ENCODE results near the gene TAAR1.
"Not testable (repeated sequence)": the region's sequence is repeated elsewhere in the genome, so short reads cannot be mapped to it uniquely, and the experiment has no call there.

Gene TAAR1

DNA sequence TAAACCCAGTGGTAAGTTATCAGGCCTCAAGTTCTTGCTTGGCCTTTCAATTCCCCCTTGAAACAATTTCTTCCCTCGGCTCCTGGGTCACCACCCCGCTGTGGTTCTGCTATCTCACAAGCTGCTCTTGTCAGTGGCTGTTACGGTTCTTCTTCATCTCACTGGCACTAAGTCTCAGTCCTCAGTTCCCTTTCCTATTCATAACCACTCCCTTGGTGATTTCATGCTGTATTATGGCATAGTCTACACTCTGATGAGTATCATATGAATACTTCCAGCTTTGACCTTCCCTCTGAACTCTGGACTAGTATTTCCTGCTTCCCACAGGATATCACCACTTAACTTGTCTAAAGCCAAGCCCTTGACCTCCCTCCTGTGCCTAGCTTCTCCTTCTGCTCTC lies 7.9 kb downstream of the TAAR1 start:
- peak; percentile 5 for DNase-seq

DNA sequence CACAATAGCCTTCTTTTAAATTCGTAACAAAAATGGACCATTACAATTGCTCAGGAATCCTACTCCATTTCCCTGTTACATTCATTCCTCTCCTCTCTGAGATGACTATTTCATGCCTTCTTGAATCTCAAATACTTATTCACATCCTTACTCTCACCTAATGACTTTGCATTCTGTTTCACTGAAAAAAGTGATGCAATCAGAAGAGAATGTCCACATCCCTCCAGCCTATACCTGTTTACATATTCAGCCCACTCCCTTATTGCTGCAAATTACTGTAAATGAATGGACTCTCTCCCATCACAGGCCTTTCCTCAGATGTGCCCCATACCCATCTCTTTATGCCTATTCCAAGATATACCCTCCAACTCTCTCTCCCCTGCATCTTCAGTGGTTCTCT lies 8.6 kb downstream of the TAAR1 start:
- no peak for DNase-seq

DNA sequence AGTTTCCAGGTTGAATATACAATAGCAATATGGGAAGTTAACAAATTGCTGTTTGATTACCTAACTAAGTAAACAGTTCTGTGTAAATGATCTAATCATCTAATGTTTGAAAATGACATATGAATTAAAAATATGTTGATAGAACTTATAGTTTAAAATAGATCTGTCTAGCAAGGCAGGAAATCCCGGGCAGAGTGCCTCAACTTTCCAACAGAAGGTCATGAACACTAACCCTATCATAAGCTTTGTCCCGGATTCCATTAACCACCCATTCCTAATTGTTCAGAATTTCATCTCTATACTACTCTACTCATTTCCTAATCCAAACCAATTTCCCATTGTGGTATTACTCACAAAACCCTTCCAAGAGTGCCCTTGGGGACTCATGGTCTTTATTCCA lies 10.2 kb downstream of the TAAR1 start:
- no peak for DNase-seq

DNA sequence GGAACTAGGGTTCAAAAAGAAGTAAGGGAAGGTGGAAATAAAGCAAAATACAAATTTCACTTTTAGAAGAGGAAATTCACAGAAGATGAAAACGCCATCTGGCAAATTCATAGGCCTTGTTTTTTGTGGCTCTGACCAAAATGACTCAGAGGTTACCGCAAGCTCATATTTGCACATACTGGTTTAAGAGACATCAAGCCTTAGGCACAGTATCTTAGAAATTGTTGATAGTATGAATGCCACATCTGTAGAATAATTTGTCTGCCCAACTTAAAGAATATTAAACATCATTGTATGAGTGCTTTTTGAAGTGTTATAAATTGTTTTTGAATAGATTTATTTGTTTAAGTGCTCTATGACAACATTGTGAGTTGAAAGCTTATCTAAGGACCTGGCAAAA lies 10.6 kb downstream of the TAAR1 start:
- DNase-seq = peak; percentile 35

DNA sequence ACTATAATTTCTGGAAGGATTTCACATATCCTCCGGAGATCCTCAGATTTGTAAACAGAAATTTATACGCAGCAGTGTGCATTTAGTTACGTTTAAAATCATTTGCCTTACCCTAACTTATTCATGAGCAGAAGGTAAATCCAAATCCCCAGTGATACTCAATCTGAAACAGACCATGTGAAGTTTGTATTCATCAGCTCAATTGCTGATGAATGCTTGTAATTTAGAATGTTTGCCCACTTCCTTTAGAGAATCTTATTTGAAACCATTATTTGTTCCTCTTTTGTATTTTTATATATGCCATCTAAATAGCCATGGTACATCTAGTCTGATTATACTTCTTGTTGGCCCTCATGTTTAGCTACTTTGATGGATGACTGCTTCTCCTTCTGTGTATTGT lies 15.4 kb downstream of the TAAR1 start:
- no peak for DNase-seq

DNA sequence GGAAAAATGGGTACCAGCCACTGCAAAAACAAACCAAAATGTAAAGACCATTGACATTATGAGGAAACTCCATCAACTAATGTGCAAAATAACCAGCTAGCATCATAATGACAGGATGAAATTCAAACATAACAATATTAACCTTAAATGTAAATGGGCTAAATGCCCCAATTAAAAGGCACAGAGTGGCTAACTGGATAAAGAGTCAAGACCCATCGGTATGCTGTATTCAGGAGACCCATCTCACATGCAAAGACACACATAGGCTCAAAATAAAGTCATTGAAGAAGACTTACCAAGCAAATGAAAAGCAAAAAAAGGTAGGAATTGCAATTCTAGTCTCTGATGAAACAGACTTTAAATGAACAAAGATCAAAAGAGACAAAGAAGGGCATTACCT lies 21.8 kb downstream of the TAAR1 start:
- DNase-seq = not testable (repeated sequence)

DNA sequence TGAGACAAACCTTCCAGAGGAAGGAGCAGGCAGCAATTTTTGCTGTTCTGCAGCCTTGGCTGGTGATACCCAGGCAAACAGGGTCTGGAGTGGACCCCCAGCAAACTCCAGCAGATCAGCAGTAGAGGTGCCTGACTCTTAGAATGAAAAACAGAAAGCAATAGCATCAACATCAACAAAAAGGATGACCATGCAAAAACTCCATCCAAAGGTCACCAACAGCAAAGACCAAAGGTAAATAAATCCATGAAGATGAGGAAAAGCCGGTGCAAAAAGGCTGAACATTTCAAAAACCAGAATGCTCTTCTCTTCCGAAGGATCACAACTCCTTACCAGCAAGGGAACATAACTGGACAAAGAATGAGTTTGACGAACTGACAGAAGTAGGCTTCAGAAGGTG lies 23.1 kb downstream of the TAAR1 start:
- not testable (repeated sequence) for DNase-seq

DNA sequence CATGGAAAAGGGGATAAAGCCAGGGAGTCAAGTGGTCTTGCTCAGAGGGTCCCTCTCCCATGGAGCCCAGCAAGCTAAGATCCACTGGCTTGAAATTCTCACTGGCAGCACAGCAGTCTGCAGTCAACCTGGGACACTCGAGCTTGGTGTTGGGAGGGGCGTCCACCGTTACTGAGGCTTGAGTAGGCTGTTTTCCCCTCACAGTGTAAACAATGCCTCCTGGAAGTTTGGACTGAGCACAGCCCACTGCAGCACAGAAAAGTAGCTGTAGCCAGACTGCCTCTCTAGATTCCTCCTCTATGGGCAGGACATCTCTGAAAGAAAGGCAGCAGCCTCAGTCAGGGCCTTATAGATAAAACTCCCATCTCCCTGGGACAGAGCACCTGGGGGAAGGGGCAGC lies 23.7 kb downstream of the TAAR1 start:
- DNase-seq = not testable (repeated sequence)

DNA sequence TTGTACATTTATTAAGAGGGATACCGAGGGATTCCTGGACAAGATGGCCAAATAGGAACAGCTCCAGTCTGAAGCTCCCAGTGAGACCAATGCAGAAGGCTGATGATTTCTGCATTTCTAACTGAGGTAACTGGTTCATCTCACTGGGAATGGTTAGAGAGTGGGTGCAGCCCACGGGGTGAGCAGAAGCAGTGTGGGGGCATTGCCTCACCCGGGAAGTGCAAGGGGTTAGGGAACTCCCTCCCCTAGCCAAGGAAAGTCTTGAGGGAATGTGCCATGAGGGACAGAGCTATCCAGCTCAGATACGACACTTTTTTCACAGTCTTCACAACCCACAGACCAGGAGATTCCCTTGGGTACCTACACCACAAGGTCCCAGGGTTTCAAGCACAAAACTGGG lies 24.2 kb downstream of the TAAR1 start:
- no peak for DNase-seq

DNA sequence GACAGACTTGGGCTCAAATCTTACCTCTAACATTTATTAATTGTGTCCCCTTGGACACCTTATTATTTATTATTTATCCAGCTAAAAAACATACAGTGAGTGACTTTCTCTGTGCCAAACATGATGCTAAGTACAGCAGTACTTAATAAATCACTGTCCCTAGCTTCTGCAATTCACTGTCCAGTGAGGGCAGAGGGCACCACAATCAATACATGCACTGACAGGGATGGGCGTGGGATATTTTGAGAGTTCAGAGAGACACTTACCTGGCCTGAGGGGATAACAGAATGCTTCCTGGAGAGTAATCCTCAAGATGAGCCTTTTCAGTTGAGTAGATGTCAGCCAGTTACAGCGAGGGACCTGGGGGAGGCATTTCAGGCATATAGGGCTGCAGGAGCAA lies 25.6 kb downstream of the TAAR1 start:
- no peak for DNase-seq

DNA sequence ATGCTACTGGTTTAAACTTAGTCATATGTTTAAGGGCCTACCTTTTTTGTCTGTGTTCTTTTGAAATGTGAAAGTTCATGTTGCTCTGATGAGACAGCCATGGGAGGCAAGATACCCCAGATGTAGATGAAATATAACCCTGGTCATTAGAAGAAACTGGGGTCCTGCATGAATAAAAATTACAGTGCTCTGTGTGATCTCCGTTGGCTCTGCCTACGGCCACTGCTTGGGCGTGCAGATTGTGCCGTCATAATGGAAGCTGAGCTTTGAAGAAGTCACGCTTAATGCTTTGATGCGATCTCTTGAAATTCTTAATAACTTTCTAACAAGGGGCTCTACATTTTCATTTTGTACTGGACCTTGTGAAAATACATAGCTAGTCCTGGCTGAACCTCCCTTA lies 34.8 kb downstream of the TAAR1 start, which contains the start of gene TAAR2:
TSS of gene TAAR2 (minus strand) at position 101 of the 400 bp plus-strand sequence. CDS start at position 101, 0 bp downstream.
- DNase-seq = no peak

DNA sequence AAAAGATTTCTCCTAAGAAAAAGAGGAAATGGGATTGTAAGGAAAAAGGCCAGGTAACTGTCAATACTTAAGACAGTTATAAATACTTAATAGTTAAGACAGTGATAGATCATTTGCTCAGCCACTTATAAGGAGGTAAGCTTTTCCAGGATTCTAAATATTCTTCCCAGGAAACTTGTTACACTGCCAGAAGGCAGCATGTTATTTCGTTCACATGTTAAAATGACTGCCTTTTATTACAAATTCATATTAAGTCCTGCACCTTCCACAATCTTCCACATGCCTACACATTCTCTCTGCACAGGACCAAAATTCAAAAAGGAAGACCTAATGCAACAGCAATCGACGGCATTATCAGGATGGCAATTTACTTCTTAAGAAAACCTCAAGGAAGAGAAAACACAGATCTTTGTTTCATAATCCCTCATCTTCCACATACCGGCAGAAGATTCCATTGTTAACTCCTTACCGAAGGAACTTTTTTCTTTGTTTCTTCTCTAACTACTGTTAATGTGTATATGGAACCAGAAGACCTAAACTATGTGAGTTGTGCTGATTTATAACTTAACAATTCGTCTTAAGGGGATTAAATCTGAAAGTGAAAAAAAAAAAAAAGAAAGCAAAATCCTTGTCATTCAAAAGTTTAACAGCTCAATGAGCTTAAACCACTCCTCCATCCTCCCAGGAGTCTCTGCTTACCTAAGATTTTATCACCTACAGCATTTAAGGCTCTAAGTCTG lies 35.7 kb downstream of the TAAR1 start:
- DNase-seq = no peak

DNA sequence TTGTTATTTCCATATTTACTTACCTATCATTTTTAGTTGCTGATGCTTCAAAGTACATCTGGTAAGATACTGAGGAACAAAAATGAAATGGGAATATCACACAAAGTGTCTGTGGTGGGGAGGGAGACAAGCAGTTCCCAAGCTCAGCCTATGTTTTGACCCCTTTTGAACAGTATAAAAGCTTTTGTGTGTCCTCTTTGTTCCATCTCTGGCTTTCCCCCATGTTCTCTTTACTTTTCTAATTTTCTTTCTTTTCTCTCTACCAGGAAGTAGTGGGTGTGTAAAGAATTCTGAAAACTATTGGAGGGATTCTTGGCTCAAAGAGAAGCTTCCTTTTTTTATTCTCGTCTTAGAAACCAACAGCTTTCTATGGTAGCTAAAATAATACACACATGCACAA lies 42.3 kb downstream of the TAAR1 start:
- DNase-seq = no peak

DNA sequence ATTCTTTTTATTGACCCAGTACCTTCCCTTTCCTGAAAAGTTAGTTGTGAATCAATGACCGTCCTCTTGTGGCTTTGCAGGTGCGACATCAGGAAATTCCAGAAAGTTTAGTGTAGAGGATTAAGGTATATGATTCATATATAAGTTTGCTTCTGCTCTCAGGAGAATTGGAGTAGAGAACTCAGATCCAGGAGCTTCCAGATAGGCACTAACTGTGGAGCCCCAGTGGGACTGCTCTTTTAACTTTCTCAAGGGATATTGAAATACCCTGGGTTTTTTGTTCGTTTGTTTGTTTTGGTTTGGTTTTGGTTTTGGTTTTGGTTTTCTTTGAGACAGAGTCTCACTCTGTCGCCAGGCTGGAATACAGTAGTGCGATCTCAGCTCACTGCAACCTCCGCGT lies 44.4 kb downstream of the TAAR1 start:
- peak; percentile 9 for DNase-seq

DNA sequence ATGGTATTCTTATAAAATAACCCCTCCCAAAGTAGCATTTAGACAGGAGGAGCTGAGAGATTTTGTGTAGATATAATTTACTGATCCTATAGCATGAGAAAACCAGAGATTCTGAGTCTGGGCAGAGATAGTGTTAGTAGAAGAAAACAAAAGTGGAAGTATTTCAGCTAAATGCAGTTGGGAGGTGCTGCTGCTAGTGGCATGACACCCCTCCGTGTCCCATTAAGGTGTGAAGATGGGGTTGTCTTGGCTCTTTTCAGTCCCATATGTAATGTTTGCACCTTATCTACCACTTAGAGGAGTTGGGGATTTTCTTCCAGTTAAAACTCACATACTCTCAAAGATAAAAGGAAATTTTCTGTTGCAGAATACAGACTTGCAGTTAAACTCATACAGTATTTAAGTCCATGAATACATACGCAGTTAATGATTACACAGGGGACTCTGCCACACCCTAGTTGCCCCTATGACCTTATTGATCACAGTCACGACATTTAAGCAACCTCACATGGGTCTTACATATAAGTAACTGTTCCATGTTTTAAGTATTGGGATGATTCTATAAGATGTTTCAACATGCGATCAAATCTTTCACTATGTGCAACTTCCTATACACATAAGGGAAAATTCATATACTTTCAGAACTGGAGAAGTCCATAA lies 46.4 kb downstream of the TAAR1 start:
- DNase-seq = peak; percentile 9

DNA sequence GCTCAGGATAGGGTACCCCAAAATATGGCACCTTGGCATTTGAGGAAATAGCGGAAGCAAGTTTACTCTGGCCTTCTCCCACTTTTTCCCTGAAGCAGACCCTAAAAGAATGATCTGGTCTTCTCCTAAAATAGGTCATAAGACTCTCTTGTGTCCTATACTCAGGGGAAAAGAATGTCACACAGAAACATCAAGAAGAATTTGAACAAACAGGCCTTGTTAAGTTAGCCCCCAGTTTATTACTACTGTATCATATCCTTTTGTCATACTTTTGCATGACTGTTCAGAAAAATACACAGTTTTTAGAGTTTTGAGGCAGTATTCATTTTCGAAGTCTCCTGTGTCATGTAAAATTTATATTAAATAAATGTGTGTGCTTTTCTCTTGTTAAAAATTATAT lies 47.4 kb downstream of the TAAR1 start:
- no peak for DNase-seq

DNA sequence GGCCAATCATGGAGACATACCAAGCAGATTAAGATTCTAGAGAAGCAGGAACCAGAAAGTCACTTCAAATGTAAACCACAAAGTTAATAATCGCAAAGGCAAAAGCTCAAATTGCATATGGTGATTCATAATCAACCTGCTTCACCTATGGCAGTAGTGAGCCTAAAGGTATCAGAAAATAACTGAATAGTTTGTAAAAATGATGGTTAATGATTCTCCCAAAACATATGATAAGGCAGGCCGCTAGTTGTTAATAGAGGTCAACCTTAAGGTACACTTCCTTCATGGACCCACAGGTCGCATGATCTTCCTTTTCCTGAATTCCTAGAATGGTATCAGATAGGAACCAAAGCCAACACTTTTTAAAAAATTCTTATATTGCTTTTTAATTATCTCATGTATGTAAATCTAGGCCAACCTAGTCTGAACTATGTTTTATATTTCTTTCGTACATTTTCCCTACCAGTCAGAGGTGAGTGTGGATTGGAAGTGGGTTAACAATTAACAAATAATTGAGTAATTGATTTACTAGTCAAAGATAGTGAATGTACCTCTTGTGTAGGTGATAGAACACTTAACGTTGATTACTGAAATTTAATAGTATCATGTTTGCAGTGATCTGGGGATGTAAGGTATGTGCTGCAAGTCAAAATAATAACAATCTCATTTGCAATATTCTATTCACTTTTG lies 51.3 kb downstream of the TAAR1 start:
- DNase-seq = no peak

DNA sequence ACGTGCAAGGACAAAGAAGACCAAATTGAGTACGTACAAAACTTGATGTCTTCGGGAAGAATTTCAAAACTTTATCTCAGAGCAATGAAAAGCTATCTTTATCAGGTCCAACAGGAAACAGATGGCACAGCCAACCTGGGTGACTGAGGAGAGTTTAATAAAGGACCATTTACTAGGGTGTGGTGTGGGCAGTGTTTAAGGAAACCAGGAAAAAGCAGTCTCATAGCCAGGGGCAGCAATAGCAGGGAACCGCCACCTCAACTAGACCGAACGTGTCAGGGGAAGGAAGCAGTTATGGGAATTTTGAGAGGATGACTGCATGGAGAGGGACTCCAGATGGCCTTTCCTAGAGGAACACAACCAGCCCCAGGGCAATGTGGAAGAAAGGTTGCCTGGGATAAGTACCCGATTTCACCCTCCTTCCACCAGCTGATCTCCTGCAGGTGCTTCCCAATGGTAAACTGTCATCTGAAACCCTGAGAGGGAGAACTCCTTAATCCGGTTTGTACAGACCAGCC lies 54.3 kb downstream of the TAAR1 start:
- DNase-seq = no peak

DNA sequence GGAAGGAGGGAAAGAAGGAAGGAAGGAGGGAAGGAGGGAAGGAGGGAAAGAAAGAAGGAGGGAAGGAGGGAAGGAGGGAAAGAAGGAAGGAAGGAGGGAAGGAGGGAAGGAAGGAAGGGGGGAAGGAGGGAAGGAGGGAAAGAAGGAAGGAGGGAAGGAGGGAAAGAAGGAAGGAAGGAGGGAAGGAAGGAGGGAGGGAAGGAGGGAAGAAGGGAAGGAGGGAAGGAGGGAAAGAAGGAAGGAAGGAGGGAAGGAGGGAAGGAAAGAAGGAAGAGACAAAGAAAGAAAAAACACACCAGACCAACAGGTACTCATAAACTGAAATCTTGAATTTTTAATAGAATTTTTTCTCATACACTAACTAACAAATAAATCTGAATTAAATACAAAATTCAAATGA lies 58.1 kb downstream of the TAAR1 start:
- DNase-seq = not testable (repeated sequence)

DNA sequence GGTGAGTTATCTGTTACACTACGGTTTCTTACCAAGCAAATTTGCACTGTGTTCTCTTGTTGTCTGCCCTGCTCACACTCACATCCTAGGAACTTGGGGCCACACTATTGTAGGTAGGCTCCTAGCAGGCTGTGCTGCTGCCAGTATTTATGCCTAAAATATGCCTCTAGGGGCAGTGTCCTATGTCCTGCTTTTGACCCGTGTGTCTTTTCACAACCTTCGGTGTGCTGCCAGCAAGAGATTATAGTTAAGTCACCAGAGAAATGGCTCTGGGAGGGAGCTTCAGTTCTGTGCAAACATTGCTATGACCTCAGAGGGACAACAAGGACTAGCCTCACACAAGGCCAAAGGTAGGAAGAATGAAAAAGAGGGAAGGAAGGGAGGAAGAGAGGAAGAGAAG lies 60.5 kb downstream of the TAAR1 start:
- DNase-seq = no peak

DNA sequence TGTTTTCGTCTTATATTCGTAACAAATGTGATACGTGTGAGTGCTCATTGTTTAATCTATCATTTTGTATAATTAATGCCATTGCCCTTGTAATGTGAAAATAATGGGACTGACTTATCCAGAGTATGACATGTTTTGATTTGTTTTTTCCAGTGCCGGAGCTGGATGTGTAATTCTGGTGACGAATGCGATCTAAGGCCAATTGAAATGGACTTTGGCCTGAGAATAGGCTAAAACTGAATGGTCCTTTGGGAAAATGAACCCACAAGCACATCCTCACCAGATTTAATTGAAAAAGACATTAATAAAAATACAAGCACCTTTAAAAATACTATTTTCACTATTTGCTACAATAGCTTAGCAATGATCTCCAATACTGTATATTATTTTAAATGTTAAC lies 62.8 kb downstream of the TAAR1 start:
- no peak for DNase-seq

All from CD4-positive, alpha-beta T cell treated with Interleukin-4 for 4 hours (primary cell).